ENCODE data around the gene FGFRL1. TPM values are rescaled to one million over a fixed set of nuclear protein-coding genes. Genes with fewer than 3 reads are reported as not detected.
A peak's percentile ranks its signal among the peaks of the same experiment; 100 is the strongest.

FGFRL1 gene
- total and polyA plus RNA-seq, 2 of the 13 experiments (the other 11 are each of a cell fraction or from before 2014, with no cell fraction given), result 19.1 to 30.6 TPM

- TF ChIP-seq MTF2 (CRISPR knock-in tag; IDR thresholded peaks at IDR 0.05; ENCODE audit: borderline replicate concordance), result no peak
- peak; percentile 39; the same call in 1 of the 2 replicates for TF ChIP-seq SP2 (CRISPR knock-in tag; IDR thresholded peaks at IDR 0.05)
- peak; percentile 66; the same call in 1 of the 2 replicates for TF ChIP-seq ZNF710 (CRISPR knock-in tag; IDR thresholded peaks at IDR 0.05; ENCODE audit: borderline replicate concordance)
- peak; percentile 11; the same call in 1 of the 2 replicates for TF ChIP-seq CBFB (CRISPR knock-in tag; IDR thresholded peaks at IDR 0.05)
- TF ChIP-seq PRPF4 (IDR thresholded peaks at IDR 0.05; ENCODE audit: low read depth, low read length, poor library complexity, severe bottlenecking), result no peak
- TF ChIP-seq ZNF44 (CRISPR knock-in tag; IDR thresholded peaks at IDR 0.05), result peak; percentile 79; the same call in 1 of the 2 replicates
- TF ChIP-seq, protein P1, sequence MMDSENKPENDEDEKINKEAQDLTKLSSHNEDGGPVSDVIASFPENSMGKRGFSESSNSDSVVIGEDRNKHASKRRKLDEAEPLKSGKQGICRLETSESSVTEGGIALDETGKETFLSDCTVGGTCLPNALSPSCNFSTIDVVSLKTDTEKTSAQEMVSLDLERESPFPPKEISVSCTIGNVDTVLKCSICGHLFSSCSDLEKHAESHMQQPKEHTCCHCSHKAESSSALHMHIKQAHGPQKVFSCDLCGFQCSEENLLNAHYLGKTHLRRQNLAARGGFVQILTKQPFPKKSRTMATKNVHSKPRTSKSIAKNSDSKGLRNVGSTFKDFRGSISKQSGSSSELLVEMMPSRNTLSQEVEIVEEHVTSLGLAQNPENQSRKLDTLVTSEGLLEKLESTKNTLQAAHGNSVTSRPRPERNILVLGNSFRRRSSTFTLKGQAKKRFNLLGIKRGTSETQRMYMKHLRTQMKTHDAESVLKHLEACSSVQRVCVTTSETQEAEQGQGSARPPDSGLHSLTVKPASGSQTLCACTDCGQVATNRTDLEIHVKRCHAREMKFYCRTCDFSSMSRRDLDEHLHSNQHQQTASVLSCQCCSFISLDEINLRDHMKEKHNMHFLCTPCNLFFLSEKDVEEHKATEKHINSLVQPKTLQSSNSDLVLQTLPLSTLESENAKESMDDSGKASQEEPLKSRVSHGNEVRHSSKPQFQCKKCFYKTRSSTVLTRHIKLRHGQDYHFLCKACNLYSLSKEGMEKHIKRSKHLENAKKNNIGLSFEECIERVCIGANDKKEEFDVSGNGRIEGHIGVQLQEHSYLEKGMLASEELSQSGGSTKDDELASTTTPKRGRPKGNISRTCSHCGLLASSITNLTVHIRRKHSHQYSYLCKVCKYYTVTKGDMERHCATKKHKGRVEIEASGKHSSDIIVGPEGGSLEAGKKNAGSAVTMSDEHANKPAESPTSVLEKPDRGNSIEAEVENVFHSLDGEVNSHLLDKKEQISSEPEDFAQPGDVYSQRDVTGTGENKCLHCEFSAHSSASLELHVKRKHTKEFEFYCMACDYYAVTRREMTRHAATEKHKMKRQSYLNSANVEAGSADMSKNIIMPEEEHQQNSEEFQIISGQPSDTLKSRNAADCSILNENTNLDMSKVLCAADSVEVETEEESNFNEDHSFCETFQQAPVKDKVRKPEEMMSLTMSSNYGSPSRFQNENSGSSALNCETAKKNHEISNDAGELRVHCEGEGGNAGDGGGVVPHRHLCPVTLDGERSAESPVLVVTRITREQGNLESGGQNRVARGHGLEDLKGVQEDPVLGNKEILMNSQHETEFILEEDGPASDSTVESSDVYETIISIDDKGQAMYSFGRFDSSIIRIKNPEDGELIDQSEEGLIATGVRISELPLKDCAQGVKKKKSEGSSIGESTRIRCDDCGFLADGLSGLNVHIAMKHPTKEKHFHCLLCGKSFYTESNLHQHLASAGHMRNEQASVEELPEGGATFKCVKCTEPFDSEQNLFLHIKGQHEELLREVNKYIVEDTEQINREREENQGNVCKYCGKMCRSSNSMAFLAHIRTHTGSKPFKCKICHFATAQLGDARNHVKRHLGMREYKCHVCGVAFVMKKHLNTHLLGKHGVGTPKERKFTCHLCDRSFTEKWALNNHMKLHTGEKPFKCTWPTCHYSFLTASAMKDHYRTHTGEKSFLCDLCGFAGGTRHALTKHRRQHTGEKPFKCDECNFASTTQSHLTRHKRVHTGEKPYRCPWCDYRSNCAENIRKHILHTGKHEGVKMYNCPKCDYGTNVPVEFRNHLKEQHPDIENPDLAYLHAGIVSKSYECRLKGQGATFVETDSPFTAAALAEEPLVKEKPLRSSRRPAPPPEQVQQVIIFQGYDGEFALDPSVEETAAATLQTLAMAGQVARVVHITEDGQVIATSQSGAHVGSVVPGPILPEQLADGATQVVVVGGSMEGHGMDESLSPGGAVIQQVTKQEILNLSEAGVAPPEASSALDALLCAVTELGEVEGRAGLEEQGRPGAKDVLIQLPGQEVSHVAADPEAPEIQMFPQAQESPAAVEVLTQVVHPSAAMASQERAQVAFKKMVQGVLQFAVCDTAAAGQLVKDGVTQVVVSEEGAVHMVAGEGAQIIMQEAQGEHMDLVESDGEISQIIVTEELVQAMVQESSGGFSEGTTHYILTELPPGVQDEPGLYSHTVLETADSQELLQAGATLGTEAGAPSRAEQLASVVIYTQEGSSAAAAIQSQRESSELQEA (CRISPR knock-in tag; IDR thresholded peaks at IDR 0.05; ENCODE audit: not compliant biosample characterization), result peak; percentile 78
- TF ChIP-seq GLI4 (CRISPR knock-in tag; IDR thresholded peaks at IDR 0.05; ENCODE audit: borderline replicate concordance), result peak; percentile 81; the same call in 1 of the 2 replicates
- no peak for TF ChIP-seq ZNF335 (CRISPR knock-in tag; IDR thresholded peaks at IDR 0.05)
- peak; percentile 45; the same call in 1 of the 2 replicates for TF ChIP-seq POLR2AphosphoS5 (IDR thresholded peaks at IDR 0.05; ENCODE audit: low read depth, low read length)
- no peak for TF ChIP-seq CHCHD3 (CRISPR knock-in tag; IDR thresholded peaks at IDR 0.05)
- peak; percentile 86 for TF ChIP-seq POLR2G (IDR thresholded peaks at IDR 0.05; ENCODE audit: low read depth, low read length)
- TF ChIP-seq ZNF570 (CRISPR knock-in tag; IDR thresholded peaks at IDR 0.05; ENCODE audit: borderline replicate concordance), result no peak
- TF ChIP-seq RXRB (CRISPR knock-in tag; IDR thresholded peaks at IDR 0.05; ENCODE audit: borderline replicate concordance), result peak; percentile 7; the same call in 1 of the 2 replicates
- no peak for TF ChIP-seq NCOA5 (CRISPR knock-in tag; IDR thresholded peaks at IDR 0.05)
- TF ChIP-seq, protein P2, sequence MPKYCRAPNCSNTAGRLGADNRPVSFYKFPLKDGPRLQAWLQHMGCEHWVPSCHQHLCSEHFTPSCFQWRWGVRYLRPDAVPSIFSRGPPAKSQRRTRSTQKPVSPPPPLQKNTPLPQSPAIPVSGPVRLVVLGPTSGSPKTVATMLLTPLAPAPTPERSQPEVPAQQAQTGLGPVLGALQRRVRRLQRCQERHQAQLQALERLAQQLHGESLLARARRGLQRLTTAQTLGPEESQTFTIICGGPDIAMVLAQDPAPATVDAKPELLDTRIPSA (CRISPR knock-in tag; IDR thresholded peaks at IDR 0.05; ENCODE audit: borderline replicate concordance), result no peak
Measured at GRCh38 chr4:993111-994029, 18.1 kb upstream of the FGFRL1 start, which contains the start of gene SLC26A1 (continued).

Data from HepG2 (cell line).